ENCODE results near the gene RNF44.

The RNF44 gene

GRCh38 chr5:176534640-176535039 lies 2.6 kb downstream of the RNF44 start:
- no peak for DNase-seq

- DNase-seq = no peak
Measured at GRCh38 chr5:176533894-176534611, 3.1 kb downstream of the RNF44 start.

GRCh38 chr5:176533390-176533789 lies 3.8 kb downstream of the RNF44 start:
- no peak for DNase-seq

- DNase-seq = no peak
Measured at GRCh38 chr5:176532795-176533194, 4.4 kb downstream of the RNF44 start.

- DNase-seq = no peak
Measured at GRCh38 chr5:176531902-176532493, 5.2 kb downstream of the RNF44 start.

GRCh38 chr5:176530983-176531901 lies 6.0 kb downstream of the RNF44 start:
- peak; percentile 60 for DNase-seq

- DNase-seq = no peak
Measured at GRCh38 chr5:176530393-176530982, 6.7 kb downstream of the RNF44 start.

- no peak for DNase-seq
Measured at GRCh38 chr5:176529741-176530141, 7.5 kb downstream of the RNF44 start.

GRCh38 chr5:176529116-176529740 lies 8.0 kb downstream of the RNF44 start:
- DNase-seq = no peak

- DNase-seq = peak; percentile 74
Measured at GRCh38 chr5:176528761-176529115, 8.5 kb downstream of the RNF44 start.

GRCh38 chr5:176528301-176528700 lies 8.9 kb downstream of the RNF44 start:
- no peak for DNase-seq

GRCh38 chr5:176527246-176528222 lies 9.7 kb downstream of the RNF44 start:
- DNase-seq = no peak

GRCh38 chr5:176526462-176526861 lies 10.7 kb downstream of the RNF44 start:
- DNase-seq = no peak

- DNase-seq = no peak
Measured at GRCh38 chr5:176525677-176526076, 11.5 kb downstream of the RNF44 start.

GRCh38 chr5:176524987-176525386 lies 12.2 kb downstream of the RNF44 start:
- DNase-seq = no peak

GRCh38 chr5:176524138-176524537 lies 13.1 kb downstream of the RNF44 start:
- no peak for DNase-seq

- no peak for DNase-seq
Measured at GRCh38 chr5:176521699-176522263, 15.4 kb downstream of the RNF44 start.

- DNase-seq = no peak
Measured at GRCh38 chr5:176521286-176521685, 15.9 kb downstream of the RNF44 start.

- DNase-seq = no peak
Measured at GRCh38 chr5:176519810-176520720, 17.1 kb downstream of the RNF44 start.

- no peak for DNase-seq
Measured at GRCh38 chr5:176517053-176517661, 20.0 kb downstream of the RNF44 start.

Data from DMS 273 treated with DMSO at 0.1 percent for 48 hours (cell line).